HepG2 (cell line): Measurements from ENCODE around the gene CERS5. TPM values are rescaled to one million over a fixed set of nuclear protein-coding genes. Genes with fewer than 3 reads are reported as not detected.

ENCODE experiments used
- ATAC-seq: fragments of 200-7000 bp; cut with Tn5 transposase; 3 replicates; pipeline ENCODE4 v1.9.1; 2020; ENCODE audit warnings: mild to moderate bottlenecking, moderate library complexity
- BruUV-seq: library from RNA; stranded (reverse); fragments of 400-500 nt; replicated peaks from 2 replicates; lab custom pipeline; 2021; lab: Mats Ljungman, UMichigan
- CTCF ChIA-PET: fragments of 300-600 bp; formaldehyde crosslinking; extraction: SDS; loops from one replicate; lab custom pipeline; 2021; ENCODE audit warnings: low total read pairs, inconsistent platforms, low intra/inter-chr PET ratio; lab: Yijun Ruan, JAX
- POLR2A ChIA-PET: fragments of 350-600 bp; sonication (Branson Sonifier 250); formaldehyde crosslinking; loops from one replicate; lab custom pipeline; 2020; ENCODE audit warnings: antibody characterized with exemption, inconsistent platforms; lab: Yijun Ruan, JAX
- DNase-seq: peaks from one replicate; pipeline ENCODE4 v3.0.0-alpha.2; 2015; ENCODE audit warnings: low spot score
- FAIRE-seq: peaks from 3 replicates; lab custom pipeline; 2011; peaks lifted over from hg19 to GRCh38; lab: Jason Lieb, UNC
- H2AFZ ChIP-seq: one replicate; pipeline ENCODE4 v1.6.1; 2011; ENCODE audit warnings: low read length, inconsistent platforms
- H3K27ac ChIP-seq: fragments of 300-600 bp; 3 replicates; pipeline ENCODE4 v1.8.0; 2011; ENCODE audit warnings: mixed run types, mild to moderate bottlenecking, mixed read lengths, low read length, inconsistent platforms; ENCODE audit not compliant: insufficient read depth; ENCODE audit errors: extremely low read length
- H3K27me3 ChIP-seq, 2 experiments: fragments of 200-600 bp in 1 of 2; 2 replicates in 1 of 2; 3 replicates in 1 of 2; pipeline versions ENCODE4 v1.6.0 to v1.8.0; 2011; ENCODE audit warnings: low read length in 2 of 2, mild to moderate bottlenecking in 2 of 2, moderate library complexity in 2 of 2, inconsistent platforms in 1 of 2; ENCODE audit not compliant: insufficient read depth in 2 of 2, control insufficient read depth in 1 of 2
- H3K36me3 ChIP-seq, 2 experiments: fragments of 200-600 bp in 1 of 2; replicated peaks in 1 of 2; 2 replicates in 1 of 2; 3 replicates in 1 of 2; pipeline versions ENCODE4 v1.5.1 to v1.8.0; 2011; ENCODE audit warnings: low read length in 2 of 2, inconsistent platforms in 1 of 2; ENCODE audit not compliant: insufficient read depth in 2 of 2, control insufficient read depth in 1 of 2
- H3K4me1 ChIP-seq: 2 replicates; pipeline ENCODE4 v1.5.1; 2012; ENCODE audit warnings: low read length, inconsistent platforms; ENCODE audit not compliant: insufficient read depth
- H3K4me2 ChIP-seq: 2 replicates; pipeline ENCODE4 v1.6.0; 2011; ENCODE audit warnings: low read depth, low read length, inconsistent platforms
- H3K4me3 ChIP-seq, 3 experiments: fragments of 200-600 bp in 1 of 3; sonication (generic), shearing (Covaris generic) in 1 of 3; replicated peaks in 1 of 3; 2 replicates each; pipeline ENCODE4 v1.5.1; 2011 to 2016; ENCODE audit warnings: low read length in 3 of 3, inconsistent platforms in 2 of 3, low read depth in 2 of 3, mild to moderate bottlenecking in 2 of 3, control low read depth in 1 of 3, mixed read lengths in 1 of 3; ENCODE audit not compliant: insufficient read depth in 1 of 3
- H3K79me2 ChIP-seq: one replicate; pipeline ENCODE4 v1.6.1; 2011; ENCODE audit warnings: low read length, inconsistent platforms; ENCODE audit not compliant: insufficient read depth
- H3K9ac ChIP-seq: 2 replicates; pipeline ENCODE4 v1.6.0; 2011; ENCODE audit warnings: mild to moderate bottlenecking, low read depth, low read length, inconsistent platforms; ENCODE audit not compliant: insufficient read depth
- H3K9me3 ChIP-seq: 2 replicates; pipeline ENCODE4 v1.5.1; 2012; ENCODE audit warnings: mild to moderate bottlenecking, low read length
- H4K20me1 ChIP-seq: 2 replicates; pipeline ENCODE4 v1.6.0; 2011; ENCODE audit warnings: inconsistent platforms, mild to moderate bottlenecking, low read length, moderate library complexity; ENCODE audit not compliant: insufficient read depth
- ASH2L ChIP-seq: fragments of 300-600, 200-600 bp; sonication (generic); IDR thresholded peaks from 2 replicates; pipeline ENCODE4 v1.7.0; 2017; ENCODE audit warnings: low read depth, mild to moderate bottlenecking, moderate library complexity, mixed read lengths, low read length; ENCODE audit not compliant: insufficient read length
- CBX1 ChIP-seq: IDR thresholded peaks from one replicate; pipeline ENCODE4 v1.6.1; 2016; ENCODE audit warnings: antibody characterized with exemption, low read depth
- KAT2B ChIP-seq: fragments of 150-350 bp; IDR thresholded peaks from 2 replicates; pipeline ENCODE4 v1.6.1; 2014; ENCODE audit warnings: low read depth, low read length, borderline replicate concordance
- MAFK ChIP-seq, 2 experiments: IDR thresholded peaks in 1 of 2; conservative IDR thresholded peaks in 1 of 2; 2 replicates each; pipeline ENCODE4 v1.6.1; 2011; ENCODE audit warnings: improper control_type of control experiment in 2 of 2, low read length in 2 of 2
- MLLT10 ChIP-seq: sonication (generic); formaldehyde crosslinking; IDR thresholded peaks from 2 replicates; pipeline ENCODE4 v1.4.0; 2020; ENCODE audit warnings: missing genetic modification reagents
- SMAD3 ChIP-seq: sonication (generic); formaldehyde crosslinking; IDR thresholded peaks from 2 replicates; pipeline ENCODE4 v1.4.0; 2020; ENCODE audit warnings: missing genetic modification reagents
- SNAI1 ChIP-seq: sonication (generic); formaldehyde crosslinking; IDR thresholded peaks from 2 replicates; pipeline ENCODE4 v1.5.0; 2020; ENCODE audit warnings: mild to moderate bottlenecking, missing genetic modification reagents, borderline replicate concordance
- ZNF33B ChIP-seq: sonication (generic); formaldehyde crosslinking; IDR thresholded peaks from 2 replicates; pipeline ENCODE4 v1.5.1; 2020; ENCODE audit warnings: mild to moderate bottlenecking, missing genetic modification reagents
- ZNF619 ChIP-seq: sonication (generic); formaldehyde crosslinking; IDR thresholded peaks from 2 replicates; pipeline ENCODE4 v1.4.0; 2020; ENCODE audit warnings: mild to moderate bottlenecking, missing genetic modification reagents
- ZNF891 ChIP-seq: sonication (generic); formaldehyde crosslinking; IDR thresholded peaks from 2 replicates; pipeline ENCODE4 v1.5.0; 2020; ENCODE audit warnings: mild to moderate bottlenecking, missing genetic modification reagents
- ZSCAN21 ChIP-seq: sonication (generic); formaldehyde crosslinking; IDR thresholded peaks from 2 replicates; pipeline ENCODE4 v1.8.0; 2022; ENCODE audit warnings: mild to moderate bottlenecking, missing genetic modification reagents, moderate library complexity, borderline replicate concordance
- ZSCAN25 ChIP-seq: sonication (generic); formaldehyde crosslinking; IDR thresholded peaks from 2 replicates; pipeline ENCODE4 v1.8.0; 2022; ENCODE audit warnings: mild to moderate bottlenecking, missing genetic modification reagents
- WGBS: methylation state at CpG from one replicate; pipeline ENCODE4 v1.1.6; 2017; ENCODE audit warnings: low lambda C conversion rate; 5-methylcytosine and 5-hydroxymethylcytosine counted together
- in situ Hi-C: cut with HindIII; loops from 2 replicates; pipeline ENCODE4 v1.10.0; 2017; ENCODE audit warnings: low pct_unique_long_range_greater_than_20kb; ENCODE audit not compliant: extremely low pct_ligation_motif_present
- intact Hi-C: fragments of 100-400 bp; cut with micrococcal nuclease; formaldehyde crosslinking; loops from one replicate; pipeline ENCODE4 v1.10.0; 2022; ENCODE audit not compliant: unreplicated experiment
- polyA plus RNA-seq, 8 experiments: library from polyadenylated mRNA; depleted of rRNA in 3 of 8; stranded (reverse) in 7 of 8; unstranded in 1 of 8; fragments of >200 nt; fragmentation: Illumina TruSeq in 4 of 8; extraction: Trizol in 4 of 8; gene quantifications; 2 replicates each; pipeline versions ENCODE4 v1.2.1 to v1.2.3, GENCODE V29; 2011 to 2016; ENCODE audit warnings: low read depth in 4 of 8, missing spikeins in 1 of 8, mixed read lengths in 1 of 8; ENCODE audit not compliant: insufficient read depth in 1 of 8
- total RNA-seq, 5 experiments: library from RNA; depleted of rRNA; stranded (reverse); fragments of >200 nt; fragmentation: Illumina TruSeq; extraction: Trizol; gene quantifications; 2 replicates each; pipeline ENCODE4 v1.2.3, GENCODE V29; 2016; ENCODE audit warnings: low read depth in 1 of 5
- TF ChIP-seq, protein P1 (sequence below): sonication (generic); formaldehyde crosslinking; IDR thresholded peaks from 2 replicates; pipeline ENCODE4 v1.4.0; 2020; ENCODE audit warnings: missing genetic modification reagents, borderline replicate concordance

CERS5 gene
- total and polyA plus RNA-seq, 2 of the 13 experiments (the other 11 are each of a cell fraction or from before 2014, with no cell fraction given) = 22.3 to 48.8 TPM

- TF ChIP-seq, protein P1, sequence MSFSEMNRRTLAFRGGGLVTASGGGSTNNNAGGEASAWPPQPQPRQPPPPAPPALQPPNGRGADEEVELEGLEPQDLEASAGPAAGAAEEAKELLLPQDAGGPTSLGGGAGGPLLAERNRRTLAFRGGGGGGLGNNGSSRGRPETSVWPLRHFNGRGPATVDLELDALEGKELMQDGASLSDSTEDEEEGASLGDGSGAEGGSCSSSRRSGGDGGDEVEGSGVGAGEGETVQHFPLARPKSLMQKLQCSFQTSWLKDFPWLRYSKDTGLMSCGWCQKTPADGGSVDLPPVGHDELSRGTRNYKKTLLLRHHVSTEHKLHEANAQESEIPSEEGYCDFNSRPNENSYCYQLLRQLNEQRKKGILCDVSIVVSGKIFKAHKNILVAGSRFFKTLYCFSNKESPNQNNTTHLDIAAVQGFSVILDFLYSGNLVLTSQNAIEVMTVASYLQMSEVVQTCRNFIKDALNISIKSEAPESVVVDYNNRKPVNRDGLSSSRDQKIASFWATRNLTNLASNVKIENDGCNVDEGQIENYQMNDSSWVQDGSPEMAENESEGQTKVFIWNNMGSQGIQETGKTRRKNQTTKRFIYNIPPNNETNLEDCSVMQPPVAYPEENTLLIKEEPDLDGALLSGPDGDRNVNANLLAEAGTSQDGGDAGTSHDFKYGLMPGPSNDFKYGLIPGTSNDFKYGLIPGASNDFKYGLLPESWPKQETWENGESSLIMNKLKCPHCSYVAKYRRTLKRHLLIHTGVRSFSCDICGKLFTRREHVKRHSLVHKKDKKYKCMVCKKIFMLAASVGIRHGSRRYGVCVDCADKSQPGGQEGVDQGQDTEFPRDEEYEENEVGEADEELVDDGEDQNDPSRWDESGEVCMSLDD (CRISPR knock-in tag) = no peak
- TF ChIP-seq ZNF33B = no peak
- TF ChIP-seq ZSCAN21 (CRISPR knock-in tag) = no peak
- TF ChIP-seq ZNF891 (CRISPR knock-in tag) = no peak
- TF ChIP-seq MAFK (conservative IDR thresholded peaks at IDR 0.05 in 1 of 2, IDR thresholded peaks at IDR 0.05 in 1 of 2; ENCODE audit: low read length in 2 of 2) = peak; percentile 97 to 99
Observed at GRCh38 chr12:50214018-50214417, 46.8 kb upstream of the CERS5 start (continued).

DNA sequence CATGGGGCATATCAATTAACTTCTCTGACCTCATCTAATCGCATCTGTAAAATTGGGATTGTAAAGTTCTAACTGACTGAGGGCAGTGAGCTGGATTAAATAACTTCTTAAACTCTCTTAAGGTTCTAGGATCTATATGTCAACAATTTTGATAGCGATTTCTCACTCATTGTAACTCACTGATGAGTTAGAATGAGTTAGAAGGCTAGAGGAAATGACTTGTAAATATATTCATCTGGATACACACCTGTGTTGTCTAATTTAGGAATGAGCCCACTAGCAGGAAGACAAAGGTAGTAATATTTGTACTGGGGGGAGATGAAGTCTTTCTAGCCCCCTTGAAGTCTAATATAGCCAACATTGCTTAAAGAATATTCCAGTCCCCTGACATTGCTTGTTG is 46.3 kb upstream of the CERS5 start:
- no peaks in the 10 kb centered on the region for H3K27me3 ChIP-seq
- DNase-seq = no peak
- no peaks in the 10 kb centered on the region for H3K79me2 ChIP-seq
- FAIRE-seq = no peak
- no peaks in the 10 kb centered on the region for H3K9me3 ChIP-seq
- H3K4me2 ChIP-seq = no peak overlapping the region
- no TSS peak for BruUV-seq
- H2AFZ ChIP-seq = no peak overlapping the region
- POLR2A ChIA-PET = no interaction called here
- in situ Hi-C loops = no loop called here
- no peaks in the 10 kb centered on the region for H4K20me1 ChIP-seq
- TF ChIP-seq ASH2L (no peak), ZSCAN25 (CRISPR knock-in tag) (no peak), ZNF619 (no peak), KAT2B (no peak), MLLT10 (no peak), SNAI1 (CRISPR knock-in tag) (no peak), SMAD3 (CRISPR knock-in tag) (no peak), CBX1 (no peak)
- TF ChIP-seq, all 625 proteins: peak for 0
- Histone ChIP-seq H3K36me3 (peaks cover 0 to 3% of the 10 kb centered on the region in 2 experiments; a peak in 1 of 5 replicates), H3K4me1 (no peaks in the 10 kb centered on the region), H3K9ac (no peak overlapping the region), H3K4me3 (no peak overlapping the region), H3K27ac (no peak overlapping the region)
- intact Hi-C loops = no loop called here
- WGBS = 96% methylated on average over 2 of the region's 2 CpGs
- CTCF ChIA-PET = no interaction called here
- ATAC-seq = no peak
